K562 (cell line): Measurements from ENCODE around the gene INO80E. TPM values are rescaled to one million over a fixed set of nuclear protein-coding genes. Genes with fewer than 3 reads are reported as not detected.
A peak's percentile ranks its signal among the peaks of the same experiment; 100 is the strongest.

Experiments used
- BDP1 ChIP-seq: IDR thresholded peaks from 3 replicates; pipeline ENCODE4 v1.6.1; 2011; ENCODE audit not compliant: insufficient read length, insufficient read depth
- CBFB ChIP-seq: sonication (generic); formaldehyde crosslinking; IDR thresholded peaks from 2 replicates; pipeline ENCODE4 v1.4.0; 2020; ENCODE audit warnings: mild to moderate bottlenecking, missing genetic modification reagents
- DLX4 ChIP-seq: fragments of 250-450 bp; sonication (Bioruptor Pico); IDR thresholded peaks from 2 replicates; pipeline ENCODE4 v1.6.1; 2021; ENCODE audit warnings: mild to moderate bottlenecking
- EP400 ChIP-seq: fragments of 450-650 bp; IDR thresholded peaks from 2 replicates; pipeline ENCODE4 v1.6.1; 2017; ENCODE audit warnings: antibody characterized with exemption, mild to moderate bottlenecking, moderate library complexity
- FOXA1 ChIP-seq: fragments of 450-650 bp; IDR thresholded peaks from 2 replicates; pipeline ENCODE4 v1.6.1; 2016; ENCODE audit warnings: mild to moderate bottlenecking, borderline replicate concordance
- HMGN3 ChIP-seq: IDR thresholded peaks from 2 replicates; pipeline ENCODE4 v1.6.1; 2011; ENCODE audit warnings: borderline replicate concordance, low read depth, mild to moderate bottlenecking, mixed read lengths, low read length; ENCODE audit not compliant: insufficient read length; ENCODE audit errors: extremely low read depth
- JUND ChIP-seq, 2 experiments: IDR thresholded peaks; 2 replicates in 1 of 2; 3 replicates in 1 of 2; pipeline ENCODE4 v1.6.1; 2011; ENCODE audit warnings: borderline replicate concordance in 2 of 2, low read depth in 2 of 2, low read length in 2 of 2, improper control_type of control experiment in 1 of 2, missing biosample characterization in 1 of 2, missing genetic modification characterization in 1 of 2, missing genetic modification reagents in 1 of 2
- KAT7 ChIP-seq: sonication (generic); formaldehyde crosslinking; IDR thresholded peaks from 2 replicates; pipeline ENCODE4 v1.8.0; 2022; ENCODE audit warnings: missing genetic modification reagents, mild to moderate bottlenecking, borderline replicate concordance
- KLF16 ChIP-seq: IDR thresholded peaks from 2 replicates; pipeline ENCODE4 v1.6.1; 2016; ENCODE audit warnings: antibody characterized with exemption
- MYC ChIP-seq, 2 experiments: fragments of 250-450 bp in 1 of 2; sonication (Bioruptor Pico) in 1 of 2; IDR thresholded peaks; 2 replicates each; pipeline versions ENCODE4 v1.5.1 to v1.6.1; 2012 to 2021; ENCODE audit warnings: low read depth in 2 of 2, borderline replicate concordance in 1 of 2, improper control_type of control experiment in 1 of 2, low read length in 1 of 2, mild to moderate bottlenecking in 1 of 2, moderate library complexity in 1 of 2
- PCBP2 ChIP-seq: fragments of 200-400 bp; formaldehyde crosslinking; IDR thresholded peaks from 2 replicates; pipeline ENCODE4 v1.6.1; 2018; ENCODE audit warnings: low read length, low read depth, mild to moderate bottlenecking, moderate library complexity; ENCODE audit not compliant: poor library complexity, severe bottlenecking
- POLR2AphosphoS5 ChIP-seq: IDR thresholded peaks from 2 replicates; pipeline ENCODE4 v1.6.1; 2011; ENCODE audit warnings: mild to moderate bottlenecking, low read depth, low read length, moderate library complexity; ENCODE audit not compliant: control insufficient read depth, insufficient read depth
- SMARCC2 ChIP-seq: fragments of 450-650 bp; IDR thresholded peaks from 2 replicates; pipeline ENCODE4 v1.6.1; 2017; ENCODE audit warnings: antibody characterized with exemption, moderate library complexity, mild to moderate bottlenecking, low read depth
- SOX6 ChIP-seq: fragments of 450-650 bp; IDR thresholded peaks from 2 replicates; pipeline ENCODE4 v1.6.1; 2014; ENCODE audit warnings: mild to moderate bottlenecking
- SRSF7 ChIP-seq: fragments of 200-400 bp; formaldehyde crosslinking; optimal IDR thresholded peaks from 2 replicates; pipeline ENCODE3; 2017; ENCODE audit warnings: mild to moderate bottlenecking, low read depth, low read length
- ZFPM2 ChIP-seq: fragments of 250-450 bp; sonication (Bioruptor Pico); IDR thresholded peaks from 2 replicates; pipeline ENCODE4 v1.5.1; 2022; ENCODE audit warnings: mild to moderate bottlenecking
- ZFX ChIP-seq: sonication (generic); formaldehyde crosslinking; IDR thresholded peaks from 2 replicates; pipeline ENCODE4 v1.8.0; 2022; ENCODE audit warnings: mild to moderate bottlenecking, missing genetic modification reagents, moderate library complexity
- ZNF282 ChIP-seq: sonication (generic); formaldehyde crosslinking; IDR thresholded peaks from 2 replicates; pipeline ENCODE4 v1.8.1; 2023; ENCODE audit warnings: missing genetic modification reagents
- ZNF586 ChIP-seq: fragments of 450-650 bp; formaldehyde crosslinking; conservative IDR thresholded peaks from 2 replicates; pipeline ENCODE4 v1.4.0; 2020; ENCODE audit warnings: mild to moderate bottlenecking, moderate library complexity
- ZNF76 ChIP-seq: fragments of 250-450 bp; sonication (Bioruptor Pico); IDR thresholded peaks from 2 replicates; pipeline ENCODE4 v1.4.0; 2020; ENCODE audit warnings: mild to moderate bottlenecking, moderate library complexity, borderline replicate concordance
- polyA plus RNA-seq, 8 experiments: library from polyadenylated mRNA; depleted of rRNA in 4 of 8; stranded (reverse) in 5 of 8; unstranded in 3 of 8; fragments of >200 nt; fragmentation: Nextera tagmentation in 2 of 8; fragmentation: Illumina TruSeq in 1 of 8; extraction: Ambion mirVana in 2 of 8; extraction: Trizol in 1 of 8; gene quantifications; 2 replicates each; pipeline versions ENCODE4 v1.2.1 to v1.2.3, GENCODE V29; 2011 to 2014; ENCODE audit warnings: inconsistent platforms in 1 of 8, missing spikeins in 1 of 8
- total RNA-seq, 7 experiments: library from RNA; depleted of rRNA in 6 of 7; stranded (reverse); fragments of >200 nt in 6 of 7; fragmentation: Illumina TruSeq in 2 of 7; extraction: Trizol in 2 of 7; gene quantifications; 2 replicates each; pipeline versions ENCODE4 v1.2.1 to v1.2.3, GENCODE V29; 2011 to 2021; ENCODE audit warnings: low replicate concordance in 1 of 7
- TF ChIP-seq, protein P1 (sequence below), 2 experiments: IDR thresholded peaks; 2 replicates each; pipeline ENCODE4 v1.6.1; 2012; ENCODE audit warnings: improper control_type of control experiment in 2 of 2, low read depth in 2 of 2, low read length in 2 of 2, borderline replicate concordance in 1 of 2
- TF ChIP-seq, protein P2 (sequence below): IDR thresholded peaks from 2 replicates; pipeline ENCODE4 v1.6.1; 2014; ENCODE audit warnings: antibody characterized with exemption

INO80E gene
- total and polyA plus RNA-seq, 9 of the 15 experiments (the other 6 are each of a cell fraction or from before 2014, with no cell fraction given) = 0.31 to 102 (median 49.3) TPM

GRCh38 chr16:30052671-30053372, 56.8 kb downstream of the INO80E start (continued):
- no peak for TF ChIP-seq SMARCC2
- 0 out of 2 replicates have a peak, but pooled peaks have one; percentile 42 for TF ChIP-seq JUND (IDR thresholded peaks at IDR 0.05; ENCODE audit: borderline replicate concordance, low read depth, low read length)
- TF ChIP-seq JUND (tag; IDR thresholded peaks at IDR 0.05; ENCODE audit: borderline replicate concordance, low read depth, low read length) = peak; percentile 35; the same call in 1 of the 3 replicates
- TF ChIP-seq ZFPM2 = no peak
- peak; percentile 56 for TF ChIP-seq SOX6
- TF ChIP-seq ZFX = peak; percentile 86
- TF ChIP-seq KAT7 (CRISPR knock-in tag) = peak; percentile 96
- TF ChIP-seq, protein P1, sequence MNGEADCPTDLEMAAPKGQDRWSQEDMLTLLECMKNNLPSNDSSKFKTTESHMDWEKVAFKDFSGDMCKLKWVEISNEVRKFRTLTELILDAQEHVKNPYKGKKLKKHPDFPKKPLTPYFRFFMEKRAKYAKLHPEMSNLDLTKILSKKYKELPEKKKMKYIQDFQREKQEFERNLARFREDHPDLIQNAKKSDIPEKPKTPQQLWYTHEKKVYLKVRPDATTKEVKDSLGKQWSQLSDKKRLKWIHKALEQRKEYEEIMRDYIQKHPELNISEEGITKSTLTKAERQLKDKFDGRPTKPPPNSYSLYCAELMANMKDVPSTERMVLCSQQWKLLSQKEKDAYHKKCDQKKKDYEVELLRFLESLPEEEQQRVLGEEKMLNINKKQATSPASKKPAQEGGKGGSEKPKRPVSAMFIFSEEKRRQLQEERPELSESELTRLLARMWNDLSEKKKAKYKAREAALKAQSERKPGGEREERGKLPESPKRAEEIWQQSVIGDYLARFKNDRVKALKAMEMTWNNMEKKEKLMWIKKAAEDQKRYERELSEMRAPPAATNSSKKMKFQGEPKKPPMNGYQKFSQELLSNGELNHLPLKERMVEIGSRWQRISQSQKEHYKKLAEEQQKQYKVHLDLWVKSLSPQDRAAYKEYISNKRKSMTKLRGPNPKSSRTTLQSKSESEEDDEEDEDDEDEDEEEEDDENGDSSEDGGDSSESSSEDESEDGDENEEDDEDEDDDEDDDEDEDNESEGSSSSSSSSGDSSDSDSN (IDR thresholded peaks at IDR 0.05; ENCODE audit: borderline replicate concordance in 1 of 2, low read depth in 2 of 2, low read length in 2 of 2) = peak; percentile 43 to 78; a peak in 1 of 4 replicates
- TF ChIP-seq BDP1 = no peak
- TF ChIP-seq ZNF282 (CRISPR knock-in tag) = no peak
- TF ChIP-seq ZNF586 (CRISPR knock-in tag) = no peak
- no peak for TF ChIP-seq PCBP2
- TF ChIP-seq FOXA1 = no peak
- peak; percentile 88 for TF ChIP-seq EP400
- peak; percentile 61; the same call in 1 of the 2 replicates for TF ChIP-seq MYC (IDR thresholded peaks at IDR 0.05; ENCODE audit: low read depth, low read length)
- peak; percentile 49; the same call in 1 of the 2 replicates for TF ChIP-seq MYC (CRISPR knock-in tag; IDR thresholded peaks at IDR 0.05; ENCODE audit: borderline replicate concordance, low read depth)
- no peak for TF ChIP-seq CBFB (CRISPR knock-in tag)
- peak; percentile 93 for TF ChIP-seq HMGN3
- no peak for TF ChIP-seq ZNF76 (CRISPR knock-in tag)
- TF ChIP-seq KLF16 = peak; percentile 88
- TF ChIP-seq POLR2AphosphoS5 = no peak; the same call in 1 of the 2 replicates
- TF ChIP-seq, protein P2, sequence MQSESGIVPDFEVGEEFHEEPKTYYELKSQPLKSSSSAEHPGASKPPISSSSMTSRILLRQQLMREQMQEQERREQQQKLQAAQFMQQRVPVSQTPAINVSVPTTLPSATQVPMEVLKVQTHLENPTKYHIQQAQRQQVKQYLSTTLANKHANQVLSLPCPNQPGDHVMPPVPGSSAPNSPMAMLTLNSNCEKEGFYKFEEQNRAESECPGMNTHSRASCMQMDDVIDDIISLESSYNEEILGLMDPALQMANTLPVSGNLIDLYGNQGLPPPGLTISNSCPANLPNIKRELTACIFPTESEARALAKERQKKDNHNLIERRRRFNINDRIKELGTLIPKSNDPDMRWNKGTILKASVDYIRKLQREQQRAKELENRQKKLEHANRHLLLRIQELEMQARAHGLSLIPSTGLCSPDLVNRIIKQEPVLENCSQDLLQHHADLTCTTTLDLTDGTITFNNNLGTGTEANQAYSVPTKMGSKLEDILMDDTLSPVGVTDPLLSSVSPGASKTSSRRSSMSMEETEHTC = no peak
- no peak for TF ChIP-seq DLX4
- no peak for TF ChIP-seq SRSF7
